Sigmoid colon (tissue), 7 donors: ENCODE measurements around the gene ZNF655. TPM values are rescaled to one million over a fixed set of nuclear protein-coding genes. Genes with fewer than 3 reads are reported as not detected.

ENCODE experiments used
- DNase-seq: peaks from one replicate; pipeline ENCODE4 v3.0.0-alpha.2; 2019
- H3K27ac ChIP-seq, 4 donors: fragments of 200-600 bp; sonication (generic); one replicate each; pipeline ENCODE4 v1.5.1; 2016 to 2019; ENCODE audit warnings: mild to moderate bottlenecking in 1 of 4
- H3K27me3 ChIP-seq, 3 donors: fragments of 200-600 bp; sonication (generic); one replicate each; pipeline ENCODE4 v1.5.1; 2019; ENCODE audit warnings: mild to moderate bottlenecking in 1 of 3
- H3K36me3 ChIP-seq, 4 donors: fragments of 200-600 bp; sonication (generic); one replicate each; pipeline ENCODE4 v1.5.1; 2016 to 2019
- H3K4me1 ChIP-seq, 4 donors: fragments of 200-600 bp; sonication (generic); one replicate each; pipeline ENCODE4 v1.5.1; 2017 to 2019
- H3K4me3 ChIP-seq, 4 donors: fragments of 200-600 bp; sonication (generic); one replicate each; pipeline ENCODE4 v1.5.1; 2017 to 2019; ENCODE audit warnings: mild to moderate bottlenecking in 2 of 4, moderate library complexity in 1 of 4
- H3K9me3 ChIP-seq, 4 donors: fragments of 200-600 bp in 3 of 4; sonication (generic) in 3 of 4; one replicate each; pipeline versions ENCODE4 v1.5.1 to v1.6.1; 2013 to 2019
- EP300 ChIP-seq, 4 donors: sonication (generic); formaldehyde crosslinking; IDR thresholded peaks; one replicate each; pipeline ENCODE4 v1.6.1; 2017; ENCODE audit warnings: antibody characterized with exemption in 4 of 4
- POLR2A ChIP-seq, 2 donors: fragments of 450-650 bp; IDR thresholded peaks; one replicate each; pipeline ENCODE4 v1.6.1; 2016; ENCODE audit warnings: antibody characterized with exemption in 2 of 2, mild to moderate bottlenecking in 2 of 2, moderate library complexity in 2 of 2
- POLR2AphosphoS5 ChIP-seq, 4 donors: sonication (generic); formaldehyde crosslinking; IDR thresholded peaks; one replicate each; pipeline ENCODE4 v1.6.1; 2017; ENCODE audit warnings: antibody characterized with exemption in 4 of 4
- WGBS, 2 donors: extraction: QIAGEN DNeasy Blood & Tissue Kit; methylation state at CpG; one replicate each; pipeline ENCODE4 v1.1.7; 2013; 5-methylcytosine and 5-hydroxymethylcytosine counted together
- intact Hi-C: fragments of 100-400 bp; cut with DNase I; formaldehyde crosslinking; loops from one replicate; pipeline ENCODE4 v1.15.1; 2023
- polyA plus RNA-seq, 3 donors: library from polyadenylated mRNA; stranded (reverse); fragments of 200-250 nt; gene quantifications; one replicate each; pipeline ENCODE4 v1.2.3, GENCODE V29; 2013
- total RNA-seq, 4 donors: library from RNA; depleted of rRNA; stranded (reverse); fragments of >200 nt; gene quantifications; one replicate each; pipeline ENCODE4 v1.1.0, GENCODE V29; 2016
- TF ChIP-seq, protein P1 (sequence below), 4 experiments: fragments of 450-650 bp in 3 of 4; fragments of 200-600 bp in 1 of 4; IDR thresholded peaks; one replicate each; pipeline ENCODE4 v1.5.1; 2016 to 2019; ENCODE audit warnings: antibody characterized with exemption in 4 of 4, mild to moderate bottlenecking in 3 of 4, moderate library complexity in 2 of 4
- donor health status: healthy with polysubstance abuse.
- donor health status: Bipolar disorder and iron deficiency.
- donor health status: healthy.

ZNF655 gene
- total and polyA plus RNA-seq, 7 donors: 45.0 to 148 (median 124) TPM

DNA sequence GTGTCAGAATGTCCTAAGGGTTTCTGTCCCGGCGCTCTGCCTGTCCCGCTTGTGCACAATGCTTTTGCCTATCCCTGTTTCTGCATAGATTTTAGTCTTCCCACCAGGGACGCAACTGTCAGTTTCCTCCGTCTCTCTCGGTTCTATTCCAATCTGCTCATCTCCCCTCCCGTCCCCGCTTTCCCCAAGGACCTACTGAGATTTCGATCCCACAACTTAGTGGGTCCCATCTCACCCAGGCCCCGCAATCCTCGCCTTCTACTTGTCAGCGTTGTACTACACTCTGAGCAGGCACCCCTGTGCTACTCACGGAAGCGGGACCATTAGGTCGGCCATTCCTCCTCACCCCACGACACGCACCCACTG is 519 bp upstream of the ZNF655 start:
- Histone ChIP-seq H3K4me1 (peaks cover 0 to 47% (median 43%) of the 10 kb centered on the region in 4 donors), H3K9me3 (no peaks in the 10 kb centered on the region), H3K36me3 (peaks cover 19 to 45% (median 25%) of the 10 kb centered on the region in 4 donors), H3K4me3 (peak overlapping the region; percentile 61 to 97 (median 70)), H3K27me3 (no peaks in the 10 kb centered on the region), H3K27ac (peak overlapping the region; percentile 93 to 98 (median 96))
- DNase-seq: no peak
- intact Hi-C loops: loop anchor here (2.0 to 10.0 kb wide), 4 partner anchors 53 to 1303 kb away; partner anchors contain the start of genes ARPC1A, TECPR1 and ZKSCAN5
- no peak for TF ChIP-seq EP300 (IDR thresholded peaks at IDR 0.05)
- TF ChIP-seq POLR2AphosphoS5 (IDR thresholded peaks at IDR 0.05): no peak
- TF ChIP-seq, protein P1, sequence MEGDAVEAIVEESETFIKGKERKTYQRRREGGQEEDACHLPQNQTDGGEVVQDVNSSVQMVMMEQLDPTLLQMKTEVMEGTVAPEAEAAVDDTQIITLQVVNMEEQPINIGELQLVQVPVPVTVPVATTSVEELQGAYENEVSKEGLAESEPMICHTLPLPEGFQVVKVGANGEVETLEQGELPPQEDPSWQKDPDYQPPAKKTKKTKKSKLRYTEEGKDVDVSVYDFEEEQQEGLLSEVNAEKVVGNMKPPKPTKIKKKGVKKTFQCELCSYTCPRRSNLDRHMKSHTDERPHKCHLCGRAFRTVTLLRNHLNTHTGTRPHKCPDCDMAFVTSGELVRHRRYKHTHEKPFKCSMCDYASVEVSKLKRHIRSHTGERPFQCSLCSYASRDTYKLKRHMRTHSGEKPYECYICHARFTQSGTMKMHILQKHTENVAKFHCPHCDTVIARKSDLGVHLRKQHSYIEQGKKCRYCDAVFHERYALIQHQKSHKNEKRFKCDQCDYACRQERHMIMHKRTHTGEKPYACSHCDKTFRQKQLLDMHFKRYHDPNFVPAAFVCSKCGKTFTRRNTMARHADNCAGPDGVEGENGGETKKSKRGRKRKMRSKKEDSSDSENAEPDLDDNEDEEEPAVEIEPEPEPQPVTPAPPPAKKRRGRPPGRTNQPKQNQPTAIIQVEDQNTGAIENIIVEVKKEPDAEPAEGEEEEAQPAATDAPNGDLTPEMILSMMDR (IDR thresholded peaks at IDR 0.05): no peak
- no peak for TF ChIP-seq POLR2A (IDR thresholded peaks at IDR 0.05)
- 1% methylated on average over 17 of the region's 17 CpGs for WGBS, 2 donors

DNA sequence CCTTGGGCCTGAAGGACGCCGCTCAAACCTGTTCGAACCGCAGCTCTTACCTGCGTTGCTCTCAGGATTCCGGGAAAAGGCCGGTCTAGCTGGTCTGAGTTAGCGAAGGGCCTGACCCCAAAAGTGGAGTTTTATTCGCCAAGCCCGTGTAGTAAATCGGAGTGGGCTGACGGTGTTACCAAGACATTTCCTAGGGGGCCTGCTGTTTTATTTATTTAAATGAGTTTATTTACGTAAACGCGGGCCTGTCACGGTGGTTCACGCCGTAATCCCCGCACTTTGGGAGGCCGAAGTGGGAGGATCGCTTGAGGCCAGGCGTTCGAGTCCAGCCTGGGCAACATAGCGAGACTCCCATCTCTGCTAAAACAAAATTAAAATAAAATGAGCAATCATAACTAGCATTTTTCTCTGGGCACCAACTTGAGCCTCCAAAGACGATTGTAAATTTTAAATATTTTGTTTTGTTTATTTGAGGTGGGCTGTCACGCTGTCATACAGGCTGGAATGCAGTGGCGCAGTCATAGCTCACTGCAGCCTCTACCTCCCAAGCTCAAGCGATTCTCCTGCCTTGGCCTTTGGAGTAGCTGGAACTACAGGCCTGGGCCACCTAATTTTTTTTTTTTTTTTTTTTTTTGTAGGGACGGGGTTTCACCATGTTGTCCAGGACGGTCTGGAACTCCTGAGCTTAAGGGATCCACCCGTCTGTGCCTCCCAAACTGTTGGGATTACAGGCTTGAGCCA is 903 bp downstream of the ZNF655 start:
- H3K4me1 ChIP-seq: peaks cover 0 to 49% (median 45%) of the 10 kb centered on the region in 4 donors
- intact Hi-C loops: loop anchor here (2.0 to 10.0 kb wide), 4 partner anchors 55 to 1305 kb away; partner anchors contain the start of genes ARPC1A, TECPR1 and ZKSCAN5
- H3K9me3 ChIP-seq: no peaks in the 10 kb centered on the region
- no peak for DNase-seq
- peaks cover 29 to 54% (median 37%) of the 10 kb centered on the region in 4 donors for H3K36me3 ChIP-seq
- TF ChIP-seq EP300 (IDR thresholded peaks at IDR 0.05) (no peak), POLR2AphosphoS5 (IDR thresholded peaks at IDR 0.05) (no peak), POLR2A (IDR thresholded peaks at IDR 0.05) (no peak)
- TF ChIP-seq, protein P1 (IDR thresholded peaks at IDR 0.05): no peak
- WGBS, 2 donors: 15 to 27% methylated on average over 31 of the region's 31 CpGs
- peak overlapping the region; percentile 93 to 98 (median 96) for H3K27ac ChIP-seq
- peak overlapping the region; percentile 61 to 97 (median 70) for H3K4me3 ChIP-seq
- no peaks in the 10 kb centered on the region for H3K27me3 ChIP-seq

DNA sequence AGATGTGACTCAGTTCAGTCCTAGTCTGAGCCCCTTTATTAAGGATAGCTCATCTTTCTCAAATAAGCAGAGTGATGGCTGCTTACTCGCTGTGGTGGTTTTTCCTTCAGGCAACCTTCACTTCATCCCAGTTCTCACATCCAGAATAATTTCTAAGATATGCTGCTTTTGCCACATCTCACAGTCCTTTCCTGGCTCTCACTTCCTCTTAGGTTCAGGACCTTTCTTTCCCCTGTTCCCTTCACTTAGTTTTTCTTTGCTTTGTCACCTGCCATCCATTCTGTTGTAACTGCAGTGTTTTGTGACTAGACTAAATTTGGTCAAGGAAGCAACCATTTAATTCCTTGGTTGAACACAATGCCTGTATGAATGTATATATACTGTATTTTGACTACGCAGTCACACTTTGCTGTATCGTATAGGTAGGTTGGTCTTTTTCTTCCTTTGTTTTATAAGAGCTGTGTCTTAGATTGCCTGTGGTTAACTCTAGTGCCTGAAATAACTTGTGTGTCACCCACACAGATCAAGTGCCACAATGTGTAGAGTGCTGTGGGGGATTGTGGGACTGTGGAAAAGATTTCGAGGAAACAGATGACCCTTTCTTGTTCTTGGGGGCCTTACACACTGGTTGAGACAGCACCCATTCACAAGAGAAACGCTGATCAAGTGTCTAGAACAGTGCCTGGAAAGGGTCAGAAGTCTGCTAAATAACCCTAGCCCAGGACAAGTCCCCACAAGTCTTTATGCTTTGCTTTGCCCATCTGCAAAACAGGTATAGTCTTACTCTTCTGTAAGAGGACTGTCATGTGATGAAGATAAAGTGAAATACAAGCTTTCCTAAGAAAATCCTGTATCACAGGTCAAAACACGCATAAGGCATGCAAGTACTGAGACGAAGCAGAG is 2.6 kb downstream of the ZNF655 start:
- H3K4me1 ChIP-seq: peaks cover 0 to 49% (median 45%) of the 10 kb centered on the region in 4 donors
- TF ChIP-seq POLR2AphosphoS5 (IDR thresholded peaks at IDR 0.05) (no peak), EP300 (IDR thresholded peaks at IDR 0.05) (no peak), POLR2A (IDR thresholded peaks at IDR 0.05) (no peak)
- TF ChIP-seq, protein P1 (IDR thresholded peaks at IDR 0.05): no peak
- WGBS, 2 donors: 94 to 95% methylated on average over 7 of the region's 7 CpGs
- peaks cover 29 to 60% (median 41%) of the 10 kb centered on the region in 4 donors for H3K36me3 ChIP-seq
- no peak overlapping the region for H3K4me3 ChIP-seq
- H3K27me3 ChIP-seq: no peaks in the 10 kb centered on the region
- H3K9me3 ChIP-seq: no peaks in the 10 kb centered on the region
- DNase-seq: no peak
- intact Hi-C loops: no loop called here
- peak overlapping the region in 1 of 4 donors; percentile 95 for H3K27ac ChIP-seq

DNA sequence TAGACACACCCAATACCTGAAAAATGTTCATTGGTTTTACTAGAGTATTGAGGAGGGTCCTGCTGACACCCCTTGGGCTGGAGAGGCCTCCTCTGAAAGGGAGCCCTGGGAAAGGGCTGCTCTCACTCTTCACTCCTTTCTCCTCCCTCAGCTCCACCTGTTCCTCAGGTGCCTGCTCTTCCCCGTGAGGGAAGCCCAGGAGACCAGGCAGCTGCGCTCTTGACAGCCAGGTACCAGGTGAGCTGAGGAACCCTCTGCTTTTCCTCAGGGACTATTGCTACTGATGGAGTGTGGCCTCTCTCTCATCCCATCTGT is 3.3 kb downstream of the ZNF655 start:
- no peak for DNase-seq
- TF ChIP-seq, protein P1 (IDR thresholded peaks at IDR 0.05): no peak
- TF ChIP-seq EP300 (IDR thresholded peaks at IDR 0.05) (no peak), POLR2AphosphoS5 (IDR thresholded peaks at IDR 0.05) (no peak), POLR2A (IDR thresholded peaks at IDR 0.05) (no peak)
- no peak overlapping the region for H3K27ac ChIP-seq
- H3K9me3 ChIP-seq: no peaks in the 10 kb centered on the region
- intact Hi-C loops: no loop called here
- peaks cover 29 to 63% (median 41%) of the 10 kb centered on the region in 4 donors for H3K36me3 ChIP-seq
- peaks cover 0 to 45% (median 41%) of the 10 kb centered on the region in 4 donors for H3K4me1 ChIP-seq
- no peak overlapping the region for H3K4me3 ChIP-seq
- 97 to 100% methylated on average over 2 of the region's 2 CpGs for WGBS, 2 donors
- H3K27me3 ChIP-seq: no peaks in the 10 kb centered on the region
